AG10803 (cell line): Measurements from ENCODE around the gene FRMD8.

Source experiments
- DNase-seq: peaks from one replicate; pipeline ENCODE4 v3.0.0; 2010; ENCODE audit warnings: low read depth
- H3K4me3 ChIP-seq: 2 replicates; pipeline ENCODE4 v1.5.1; 2011; ENCODE audit warnings: mild to moderate bottlenecking, low read length, control low read depth
- CTCF ChIP-seq: conservative IDR thresholded peaks from 2 replicates; pipeline ENCODE4 v1.5.1; 2011; ENCODE audit warnings: mild to moderate bottlenecking, low read length, control low read depth, inconsistent platforms

The FRMD8 gene

DNA sequence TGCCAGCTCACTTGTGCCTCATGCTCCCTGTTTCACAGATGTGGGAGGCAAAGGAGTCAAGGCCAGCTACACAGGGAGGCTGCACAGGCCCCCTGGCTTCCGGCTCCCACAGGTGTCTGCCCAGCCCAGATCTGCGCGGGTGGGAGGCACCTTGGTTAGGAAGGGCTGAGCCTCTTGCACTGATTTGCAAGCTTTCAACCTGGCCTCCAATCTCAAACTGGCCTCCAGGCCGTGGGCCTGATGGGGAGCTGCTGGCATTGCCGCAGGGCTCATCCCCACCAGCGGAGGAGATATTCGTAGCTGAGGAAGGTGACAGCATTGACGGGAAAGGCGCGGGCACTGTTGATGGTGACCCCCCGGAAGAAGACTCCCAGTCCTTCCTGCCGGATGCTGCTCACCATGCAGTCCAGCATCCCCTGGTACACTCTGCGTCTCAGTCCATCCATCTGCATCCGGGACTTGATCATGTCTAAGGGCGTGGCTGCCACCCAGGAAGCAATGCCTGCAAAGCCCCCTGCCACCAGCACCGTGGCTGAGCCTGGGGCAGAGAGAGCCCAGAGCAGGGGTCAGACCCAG lies 10.2 kb upstream of the FRMD8 start:
- no peak overlapping the region for H3K4me3 ChIP-seq
- DNase-seq: no peak
- TF ChIP-seq CTCF: no peak

GRCh38 chr11:65377036-65377435 lies 9.4 kb upstream of the FRMD8 start:
- TF ChIP-seq CTCF: no peak
- H3K4me3 ChIP-seq: no peak overlapping the region
- DNase-seq: no peak

DNA sequence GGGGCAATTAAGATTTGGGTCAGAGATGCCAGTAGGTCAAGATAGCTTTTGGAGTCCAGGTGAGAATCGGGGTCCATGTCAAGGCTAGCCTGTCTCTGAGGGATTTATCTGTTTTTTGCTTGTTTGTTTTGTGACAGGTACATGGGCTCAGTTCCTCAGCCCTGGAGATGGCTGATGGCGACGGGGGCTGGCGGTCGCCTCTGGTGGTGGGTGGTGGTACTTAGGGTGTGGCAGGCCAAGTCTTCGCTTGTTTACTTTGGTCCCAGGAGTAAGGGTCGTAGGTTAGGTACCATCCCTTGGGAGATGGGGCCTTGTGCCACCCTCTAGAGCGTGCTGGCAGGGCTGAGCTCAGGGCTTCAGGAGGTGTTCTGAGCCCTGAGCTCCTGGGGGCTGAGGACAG lies 8.7 kb upstream of the FRMD8 start:
- H3K4me3 ChIP-seq: no peak overlapping the region
- DNase-seq: no peak
- TF ChIP-seq CTCF: no peak

DNA sequence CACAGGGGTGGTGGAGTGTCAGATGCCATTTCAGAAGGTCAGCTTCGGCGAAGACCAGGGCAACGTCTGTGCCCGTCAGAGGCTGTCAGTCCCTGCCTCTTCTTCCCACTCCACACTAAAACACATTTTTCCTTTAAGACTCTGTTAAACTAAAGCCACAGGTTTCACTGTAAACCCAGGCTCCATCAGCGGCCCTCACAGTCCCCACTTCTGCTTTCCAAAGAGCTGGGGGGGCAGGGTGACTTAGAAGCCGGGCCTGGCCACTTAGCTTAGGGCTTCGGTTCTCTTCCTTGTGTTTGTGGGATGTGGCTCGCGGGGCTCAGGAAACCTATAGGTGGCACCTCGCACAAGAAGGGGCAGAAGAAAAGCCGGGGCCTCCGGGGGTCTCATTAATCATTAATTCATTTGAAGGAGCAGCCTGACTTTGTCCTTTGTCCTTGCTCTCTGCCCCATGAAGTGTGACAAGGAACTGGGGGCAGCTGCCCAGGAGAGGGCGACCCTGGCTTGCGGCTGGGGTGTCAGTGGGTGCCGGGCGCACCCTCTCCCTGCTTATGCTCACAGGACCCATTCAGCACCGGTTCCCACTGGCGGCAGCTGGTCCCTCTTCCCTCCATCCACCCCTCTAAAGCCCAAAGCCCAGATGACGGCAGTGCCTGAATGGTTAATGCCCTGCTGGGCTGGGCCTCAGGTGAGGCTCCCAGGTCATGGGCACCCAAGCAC lies 8.1 kb upstream of the FRMD8 start:
- no peak for DNase-seq
- no peak overlapping the region for H3K4me3 ChIP-seq
- TF ChIP-seq CTCF: no peak

GRCh38 chr11:65378928-65379638 lies 7.4 kb upstream of the FRMD8 start:
- H3K4me3 ChIP-seq: no peak overlapping the region
- no peak for DNase-seq
- no peak for TF ChIP-seq CTCF

DNA sequence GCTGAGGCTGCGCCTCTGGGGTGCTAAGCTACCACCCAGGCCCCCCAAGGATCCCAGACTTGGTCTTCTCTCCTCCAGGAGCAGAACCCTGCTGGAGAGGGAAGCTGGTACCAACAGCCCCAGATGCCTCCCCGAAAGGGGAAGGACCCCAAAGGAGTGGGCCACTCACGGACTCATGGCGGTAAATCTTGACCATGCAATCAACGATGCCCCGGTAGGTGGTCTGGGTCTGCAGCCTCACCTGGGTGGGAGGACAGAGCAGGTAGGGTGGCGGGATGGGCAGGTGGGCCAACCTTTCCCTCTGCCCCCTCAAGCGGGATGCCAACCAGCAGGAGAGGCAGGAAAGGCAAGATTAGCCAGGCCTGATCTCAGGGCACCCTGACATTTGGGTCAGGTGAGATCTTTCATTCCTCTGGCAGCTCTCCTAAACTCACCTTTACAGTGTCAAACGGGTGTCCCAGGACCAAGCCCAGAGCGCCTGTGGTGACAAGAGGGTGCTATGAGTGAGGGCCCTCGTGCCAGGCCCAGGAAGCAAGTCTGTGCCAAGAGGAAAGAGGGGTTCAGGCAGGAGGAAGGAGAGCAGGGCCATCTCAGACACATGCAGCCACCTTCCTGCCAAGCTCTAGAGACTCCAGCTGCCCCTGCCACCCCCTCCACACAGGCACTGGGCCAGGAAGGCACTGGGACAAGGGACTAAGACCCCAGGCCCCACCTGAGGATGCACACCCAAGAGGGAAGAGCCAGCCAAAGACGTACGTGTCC lies 6.6 kb upstream of the FRMD8 start:
- TF ChIP-seq CTCF: no peak
- no peak overlapping the region for H3K4me3 ChIP-seq
- no peak for DNase-seq
